ENCODE results near the gene ZCCHC4.

Gene ZCCHC4

GRCh38 chr4:25312496-25313200, at the start of gene ZCCHC4:
TSS of gene ZCCHC4 (plus strand) at chr4:25312774. CDS start at chr4:25312810, 36 bp downstream.
- DNase-seq = peak; percentile 68 to 84

- DNase-seq = no peak
Observed at GRCh38 chr4:25271866-25272265, 40.7 kb upstream of the ZCCHC4 start.

- DNase-seq = no peak
Observed at GRCh38 chr4:25280210-25280609, 32.4 kb upstream of the ZCCHC4 start.

- DNase-seq = no peak
Observed at GRCh38 chr4:25283948-25284347, 28.6 kb upstream of the ZCCHC4 start.

GRCh38 chr4:25284466-25284865, 28.1 kb upstream of the ZCCHC4 start:
- no peak for DNase-seq

- no peak for DNase-seq
Observed at GRCh38 chr4:25290490-25291067, 22.0 kb upstream of the ZCCHC4 start.

GRCh38 chr4:25291158-25291733, 21.3 kb upstream of the ZCCHC4 start:
- DNase-seq = no peak

- no peak for DNase-seq
Observed at GRCh38 chr4:25297528-25298242, 14.9 kb upstream of the ZCCHC4 start.

GRCh38 chr4:25299476-25300203, 12.9 kb upstream of the ZCCHC4 start:
- DNase-seq = no peak

- DNase-seq = no peak
Observed at GRCh38 chr4:25301471-25301870, 11.1 kb upstream of the ZCCHC4 start.

GRCh38 chr4:25302626-25303025, 9.9 kb upstream of the ZCCHC4 start:
- no peak for DNase-seq

- no peak for DNase-seq
Observed at GRCh38 chr4:25303578-25303977, 9.0 kb upstream of the ZCCHC4 start.

GRCh38 chr4:25306518-25307057, 6.0 kb upstream of the ZCCHC4 start:
- DNase-seq = no peak

- DNase-seq = no peak
Observed at GRCh38 chr4:25307596-25307995, 5.0 kb upstream of the ZCCHC4 start.

GRCh38 chr4:25308306-25308705, 4.3 kb upstream of the ZCCHC4 start:
- no peak for DNase-seq

- DNase-seq = no peak
Observed at GRCh38 chr4:25308761-25309160, 3.8 kb upstream of the ZCCHC4 start.

- no peak for DNase-seq
Observed at GRCh38 chr4:25310066-25310802, 2.3 kb upstream of the ZCCHC4 start.

GRCh38 chr4:25310803-25311166, 1.8 kb upstream of the ZCCHC4 start:
- no peak for DNase-seq

- peak in 1 of 2 experiments; percentile 23 for DNase-seq
Observed at GRCh38 chr4:25313201-25313895, 774 bp downstream of the ZCCHC4 start.

- DNase-seq = no peak
Observed at GRCh38 chr4:25320336-25320735, 7.8 kb downstream of the ZCCHC4 start.

- DNase-seq = no peak
Observed at GRCh38 chr4:25320773-25321172, 8.2 kb downstream of the ZCCHC4 start.

All from SW 1271 (cell line).